B cell (primary cell): ENCODE results near the gene TRIM9. TPM values are rescaled to one million over a fixed set of nuclear protein-coding genes. Genes with fewer than 3 reads are reported as not detected.

Experiments used
- ATAC-seq: fragments of 200-7000 bp; cut with Tn5 transposase; one replicate; pipeline ENCODE4 v1.10.0; 2021; ENCODE audit warnings: low read depth, mild to moderate bottlenecking, moderate number of reproducible peaks, moderate library complexity
- CTCF ChIA-PET: fragments of 350-600 bp; sonication (Branson Sonifier 250); formaldehyde crosslinking; loops from one replicate; lab custom pipeline; 2021; ENCODE audit warnings: antibody characterized with exemption, inconsistent platforms; lab: Charles Lee
- POLR2A ChIA-PET: fragments of 350-600 bp; sonication (Branson Sonifier 250); formaldehyde crosslinking; loops from one replicate; lab custom pipeline; 2021; ENCODE audit warnings: antibody characterized with exemption; lab: Charles Lee
- DNase-seq: peaks from one replicate; pipeline ENCODE4 v3.0.0; 2013
- H2AFZ ChIP-seq: 2 replicates; pipeline ENCODE4 v1.6.1; 2012; ENCODE audit warnings: mild to moderate bottlenecking, low read depth, low read length; ENCODE audit not compliant: insufficient read depth, poor library complexity, severe bottlenecking
- H3K27ac ChIP-seq, 2 donors: 1 replicate in 1 of 2; 2 replicates in 1 of 2; pipeline ENCODE4 v1.5.1; 2012 to 2013; ENCODE audit warnings: low read length in 2 of 2, mild to moderate bottlenecking in 2 of 2, moderate library complexity in 1 of 2
- H3K27me3 ChIP-seq, 4 experiments: fragments of 200-600 bp in 1 of 4; sonication (generic) in 1 of 4; replicated peaks in 1 of 4; 1 replicate in 2 of 4; 2 replicates in 2 of 4; pipeline versions ENCODE4 v1.6.1 to v1.7.0; 2013 to 2016; ENCODE audit warnings: low read length in 3 of 4, mild to moderate bottlenecking in 2 of 4, mixed read lengths in 1 of 4, moderate library complexity in 1 of 4; ENCODE audit not compliant: insufficient read depth in 4 of 4, control insufficient read depth in 3 of 4; ENCODE audit errors: control extremely low read depth in 1 of 4
- H3K36me3 ChIP-seq, 2 experiments: replicated peaks in 1 of 2; 1 replicate in 1 of 2; 2 replicates in 1 of 2; pipeline versions ENCODE4 v1.6.1 to v1.7.1; 2013; ENCODE audit warnings: low read length in 1 of 2; ENCODE audit not compliant: insufficient read depth in 2 of 2, control insufficient read depth in 1 of 2; ENCODE audit errors: control extremely low read depth in 1 of 2, extremely low read depth in 1 of 2
- H3K4me1 ChIP-seq, 2 donors: fragments of 200-600 bp in 1 of 2; sonication (generic) in 1 of 2; 1 replicate in 1 of 2; 2 replicates in 1 of 2; pipeline versions ENCODE4 v1.5.1 to v1.6.1; 2013 to 2017; ENCODE audit warnings: low read length in 2 of 2; ENCODE audit not compliant: control insufficient read depth in 2 of 2, insufficient read depth in 2 of 2
- H3K4me2 ChIP-seq: replicated peaks from 2 replicates; pipeline ENCODE3; 2012; ENCODE audit warnings: mild to moderate bottlenecking, low read depth, low read length; ENCODE audit not compliant: poor library complexity, severe bottlenecking
- H3K4me3 ChIP-seq, 5 experiments: fragments of 200-600 bp in 1 of 5; sonication (generic) in 1 of 5; 1 replicate in 3 of 5; 2 replicates in 2 of 5; pipeline versions ENCODE4 v1.5.1 to v1.7.0; 2011 to 2016; ENCODE audit warnings: low read length in 4 of 5, mild to moderate bottlenecking in 4 of 5, low read depth in 2 of 5, control low read depth in 1 of 5, moderate library complexity in 1 of 5; ENCODE audit not compliant: insufficient read depth in 1 of 5; ENCODE audit errors: control extremely low read depth in 1 of 5, extremely low read depth in 1 of 5
- H3K79me2 ChIP-seq: fragments of 200-600 bp; sonication (generic); one replicate; pipeline ENCODE4 v1.6.0; 2016; ENCODE audit warnings: low read length; ENCODE audit not compliant: control insufficient read depth, insufficient read depth
- H3K9ac ChIP-seq: fragments of 200-600 bp; sonication (generic); 2 replicates; pipeline ENCODE4 v1.6.1; 2017; ENCODE audit warnings: mild to moderate bottlenecking, low read length, moderate library complexity
- H3K9me3 ChIP-seq, 3 donors: one replicate each; pipeline versions ENCODE4 v1.6.1 to v1.7.1; 2013; ENCODE audit warnings: low read length in 2 of 3; ENCODE audit not compliant: control insufficient read depth in 2 of 3, insufficient read depth in 1 of 3; ENCODE audit errors: control extremely low read depth in 1 of 3
- H4K20me1 ChIP-seq: 2 replicates; pipeline ENCODE4 v1.6.0; 2012; ENCODE audit warnings: mild to moderate bottlenecking, low read length; ENCODE audit not compliant: insufficient read depth, control insufficient read depth, poor library complexity, severe bottlenecking
- H3K27ac Mint-ChIP-seq: one replicate; pipeline ENCODE4 v1.8.0; 2021; ENCODE audit warnings: mixed read lengths
- H3K27me3 Mint-ChIP-seq: one replicate; pipeline ENCODE4 v1.8.0; 2021; ENCODE audit warnings: mixed read lengths
- H3K4me1 Mint-ChIP-seq: one replicate; pipeline ENCODE4 v1.8.0; 2021; ENCODE audit warnings: mixed read lengths
- H3K4me3 Mint-ChIP-seq: one replicate; pipeline ENCODE4 v1.8.0; 2021; ENCODE audit warnings: mixed read lengths
- H3K9me3 Mint-ChIP-seq: one replicate; pipeline ENCODE4 v1.8.0; 2022; ENCODE audit warnings: mixed read lengths; ENCODE audit not compliant: insufficient read depth
- CTCF ChIP-seq: fragments of 200-600 bp; IDR thresholded peaks from one replicate; pipeline ENCODE4 v1.8.0; 2022; ENCODE audit warnings: antibody characterized with exemption, mild to moderate bottlenecking
- EZH2 ChIP-seq: IDR thresholded peaks from 2 replicates; pipeline ENCODE4 v1.6.1; 2012; ENCODE audit warnings: borderline replicate concordance, low read depth, mild to moderate bottlenecking, moderate library complexity, low read length; ENCODE audit not compliant: insufficient read depth, poor library complexity, severe bottlenecking
- WGBS: methylation state at CpG from one replicate; pipeline ENCODE4 v1.1.5; 2013; ENCODE audit warnings: missing lambda C conversion rate; ENCODE audit not compliant: insufficient coverage; 5-methylcytosine and 5-hydroxymethylcytosine counted together
- intact Hi-C: fragments of 100-400 bp; cut with micrococcal nuclease; formaldehyde crosslinking; loops from one replicate; pipeline ENCODE4 v1.10.0; 2022
- polyA plus RNA-seq: library from polyadenylated mRNA; depleted of rRNA; stranded (reverse); fragments of >200 nt; gene quantifications from 2 replicates; pipeline ENCODE4 v1.2.3, GENCODE V29; 2012
- total RNA-seq, 2 donors: library from RNA; stranded (reverse); fragments of 120-200 nt in 1 of 2; gene quantifications; 1 replicate in 1 of 2; 2 replicates in 1 of 2; pipeline versions ENCODE4 v1.2.3 to v1.2.4, GENCODE V29; 2013 to 2022

TRIM9 gene
- total and polyA plus RNA-seq, 2 donors (not counting 1 experiment from before 2014, with no cell fraction given) = 0.24 to 0.32 TPM

- CTCF ChIA-PET = interaction anchor here (0.5 to 1.1 kb wide), 2 partner anchors 84 to 503 kb away, joined by 3 read pairs; no protein-coding TSS in a partner anchor
- intact Hi-C loops = no loop called here
- Mint-ChIP-seq H3K9me3 (no peaks in the 10 kb centered on the region), H3K27ac (no peak within 1 kb of the TSS), H3K4me3 (peak within 1 kb of the TSS; percentile 91), H3K4me1 (peaks cover 17% of the 10 kb centered on the region), H3K27me3 (peaks cover 50% of the 10 kb centered on the region)
- Histone ChIP-seq H3K27ac (no peak within 1 kb of the TSS), H3K9ac (peak within 1 kb of the TSS; percentile 84), H3K27me3 (peaks cover 0 to 35% (median 25%) of the 10 kb centered on the region in 4 experiments), H3K79me2 (no peaks in the 10 kb centered on the region), H3K4me1 (peaks cover 18 to 20% of the 10 kb centered on the region in 2 donors), H3K4me3 (peak within 1 kb of the TSS; percentile 44 to 78 (median 66)), H2AFZ (peak within 1 kb of the TSS; percentile 79), H3K36me3 (no peaks in the 10 kb centered on the region), H3K9me3 (peaks cover 0 to 10% (median 0%) of the 10 kb centered on the region in 3 donors), H3K4me2 (peak within 1 kb of the TSS; percentile 99), H4K20me1 (no peaks in the 10 kb centered on the region)
- whole genome bisulfite sequencing = under 1% methylated on average over 74 of the region's 74 CpGs
- POLR2A ChIA-PET = no interaction called here
- TF ChIP-seq EZH2 (peak; percentile 83), CTCF (no peak)
- DNase-seq (peak; percentile 51), ATAC-seq (peak; percentile 78)
These were observed 150.8 kb downstream of the TRIM9 start, which contains the start of gene PYGL for GRCh38 chr14:50943943-50944646. Gene PYGL (minus strand): TSS chr14:50944483. CDS start chr14:50944403, 80 bp downstream.
